ENCODE data around the gene FCHO1. TPM values are rescaled to one million over a fixed set of nuclear protein-coding genes. Genes with fewer than 3 reads are reported as not detected.

Gene FCHO1
- total and polyA plus RNA-seq, 3 donors from 2014 or later: 9.8 to 15.6 (median 12.8) TPM

DNA sequence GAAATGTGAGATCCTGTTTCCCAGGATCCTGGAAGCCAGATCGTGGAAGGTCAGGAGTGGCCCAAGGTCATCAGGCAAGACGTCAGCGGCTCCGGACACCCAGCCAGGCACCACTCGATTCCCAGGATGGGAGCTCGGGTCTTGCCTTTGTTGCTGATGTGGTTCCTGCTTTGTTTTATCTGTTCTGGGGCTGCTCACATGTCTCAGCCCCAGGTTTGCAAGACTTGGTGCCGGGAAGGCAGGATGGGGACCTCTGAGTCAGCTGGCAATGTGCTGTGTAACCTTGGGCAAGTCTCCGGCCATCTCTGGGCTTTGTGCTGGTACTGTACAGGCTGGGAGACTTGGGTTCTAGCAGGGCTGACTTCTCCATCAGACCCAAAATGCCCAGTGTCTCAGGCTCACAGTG lies 1.4 kb upstream of the FCHO1 start:
- WGBS, 2 donors: 25 to 33% methylated on average over 3 to 8 of the region's 8 CpGs
- Histone ChIP-seq H3K4me3 (no peak overlapping the region), H3K27me3 (no peaks in the 10 kb centered on the region), H3K9me3 (no peaks in the 10 kb centered on the region), H3K36me3 (ENCODE audit: low read depth, missing control alignments) (no peaks in the 10 kb centered on the region), H3K4me1 (peaks cover 8% of the 10 kb centered on the region), H3K27ac (no peak overlapping the region)
- intact Hi-C loops (cut with DNase I; ENCODE audit: low total_unique reads): no loop called here
- TF ChIP-seq, protein P1, sequence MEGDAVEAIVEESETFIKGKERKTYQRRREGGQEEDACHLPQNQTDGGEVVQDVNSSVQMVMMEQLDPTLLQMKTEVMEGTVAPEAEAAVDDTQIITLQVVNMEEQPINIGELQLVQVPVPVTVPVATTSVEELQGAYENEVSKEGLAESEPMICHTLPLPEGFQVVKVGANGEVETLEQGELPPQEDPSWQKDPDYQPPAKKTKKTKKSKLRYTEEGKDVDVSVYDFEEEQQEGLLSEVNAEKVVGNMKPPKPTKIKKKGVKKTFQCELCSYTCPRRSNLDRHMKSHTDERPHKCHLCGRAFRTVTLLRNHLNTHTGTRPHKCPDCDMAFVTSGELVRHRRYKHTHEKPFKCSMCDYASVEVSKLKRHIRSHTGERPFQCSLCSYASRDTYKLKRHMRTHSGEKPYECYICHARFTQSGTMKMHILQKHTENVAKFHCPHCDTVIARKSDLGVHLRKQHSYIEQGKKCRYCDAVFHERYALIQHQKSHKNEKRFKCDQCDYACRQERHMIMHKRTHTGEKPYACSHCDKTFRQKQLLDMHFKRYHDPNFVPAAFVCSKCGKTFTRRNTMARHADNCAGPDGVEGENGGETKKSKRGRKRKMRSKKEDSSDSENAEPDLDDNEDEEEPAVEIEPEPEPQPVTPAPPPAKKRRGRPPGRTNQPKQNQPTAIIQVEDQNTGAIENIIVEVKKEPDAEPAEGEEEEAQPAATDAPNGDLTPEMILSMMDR (IDR thresholded peaks at IDR 0.05): no peak
- no peak for TF ChIP-seq POLR2A (IDR thresholded peaks at IDR 0.05)
- no peak for DNase-seq

- no peaks in the 10 kb centered on the region for H3K36me3 ChIP-seq (ENCODE audit: low read depth, missing control alignments)
- intact Hi-C loops (cut with DNase I; ENCODE audit: low total_unique reads): no loop called here
- no peak overlapping the region for H3K4me3 ChIP-seq
- DNase-seq: no peak
- H3K27me3 ChIP-seq: no peaks in the 10 kb centered on the region
- H3K9me3 ChIP-seq: no peaks in the 10 kb centered on the region
- H3K4me1 ChIP-seq: peaks cover 11% of the 10 kb centered on the region
- H3K27ac ChIP-seq: no peak overlapping the region
- 78 to 93% methylated on average over 2 of the region's 2 CpGs for WGBS, 2 donors
- TF ChIP-seq, protein P1 (IDR thresholded peaks at IDR 0.05): no peak
- no peak for TF ChIP-seq POLR2A (IDR thresholded peaks at IDR 0.05)
These were observed 616 bp downstream of the FCHO1 start for GRCh38 chr19:17751912-17752273.

DNA sequence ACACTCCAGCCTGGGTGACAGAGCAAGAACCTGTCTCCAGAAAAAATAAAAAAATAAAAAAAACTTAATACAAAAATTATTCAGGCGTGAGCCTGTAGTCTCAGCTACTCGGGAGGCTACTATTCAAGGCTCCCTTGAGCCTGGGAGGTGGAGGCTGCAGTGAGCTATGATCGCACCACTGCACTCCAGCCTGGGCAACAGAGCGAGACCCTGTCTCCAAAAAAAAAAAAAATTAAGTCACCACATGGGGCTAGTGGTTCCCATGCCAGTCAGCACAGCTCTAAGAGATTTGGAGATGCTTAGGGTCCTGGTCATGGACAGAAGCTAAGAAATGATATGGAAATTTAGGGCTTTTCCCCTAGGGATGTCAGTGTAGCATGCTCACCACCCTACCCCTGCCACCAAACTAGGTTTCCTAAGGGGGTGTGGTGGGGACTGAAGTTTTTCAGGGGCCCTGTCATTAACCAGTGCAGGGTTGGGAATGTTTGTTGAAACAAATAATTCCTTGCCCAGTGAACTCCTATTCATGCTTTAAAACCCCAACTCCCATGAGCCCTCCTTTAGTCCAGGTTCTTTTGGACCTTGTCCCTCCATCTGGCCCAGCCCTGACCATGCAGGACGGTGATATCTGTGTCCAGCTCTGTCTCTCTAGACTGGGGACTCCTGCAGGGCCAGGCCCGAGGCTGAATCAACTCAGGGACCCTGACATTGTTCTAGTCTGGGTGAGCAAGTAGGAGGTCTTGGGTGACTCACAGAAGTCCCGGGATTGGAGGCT lies 1.8 kb downstream of the FCHO1 start:
- no peak overlapping the region for H3K4me3 ChIP-seq
- no peaks in the 10 kb centered on the region for H3K9me3 ChIP-seq
- H3K36me3 ChIP-seq (ENCODE audit: low read depth, missing control alignments): no peaks in the 10 kb centered on the region
- intact Hi-C loops (cut with DNase I; ENCODE audit: low total_unique reads): no loop called here
- TF ChIP-seq, protein P1 (IDR thresholded peaks at IDR 0.05): no peak
- no peak for TF ChIP-seq POLR2A (IDR thresholded peaks at IDR 0.05)
- H3K4me1 ChIP-seq: peaks cover 11% of the 10 kb centered on the region
- 94 to 97% methylated on average over 7 of the region's 7 CpGs for WGBS, 2 donors
- H3K27ac ChIP-seq: no peak overlapping the region
- no peaks in the 10 kb centered on the region for H3K27me3 ChIP-seq
- no peak for DNase-seq

- intact Hi-C loops (cut with DNase I; ENCODE audit: low total_unique reads): no loop called here
These were observed 2.7 kb downstream of the FCHO1 start for GRCh38 chr19:17753976-17754375.

More at GRCh38 chr19:17753976-17754375, 2.7 kb downstream of the FCHO1 start:
- H3K9me3 ChIP-seq: no peaks in the 10 kb centered on the region
- DNase-seq: no peak
- no peak overlapping the region for H3K4me3 ChIP-seq
- H3K36me3 ChIP-seq (ENCODE audit: low read depth, missing control alignments): no peaks in the 10 kb centered on the region
- 66 to 77% methylated on average over 6 to 9 of the region's 9 CpGs for WGBS, 2 donors
- TF ChIP-seq, protein P1 (IDR thresholded peaks at IDR 0.05): no peak
- TF ChIP-seq POLR2A (IDR thresholded peaks at IDR 0.05): no peak
- no peak overlapping the region for H3K27ac ChIP-seq
- peaks cover 11% of the 10 kb centered on the region for H3K4me1 ChIP-seq
- no peaks in the 10 kb centered on the region for H3K27me3 ChIP-seq

All from testis (tissue), 3 donors.